Natural killer cell (primary cell): ENCODE results near the gene JAK3. TPM values are rescaled to one million over a fixed set of nuclear protein-coding genes. Genes with fewer than 3 reads are reported as not detected.
A peak's percentile ranks its signal among the peaks of the same experiment; 100 is the strongest.

Experiments used
- ATAC-seq, 3 donors: fragments of 150-1000 bp in 2 of 3; fragments of 200-7000 bp in 1 of 3; cut with Tn5 transposase; 1 replicate in 1 of 3; 2 replicates in 2 of 3; pipeline ENCODE4 v1.10.0; 2021; ENCODE audit warnings: mild to moderate bottlenecking in 2 of 3, moderate library complexity in 2 of 3
- DNase-seq, 2 donors: peaks; one replicate each; pipeline versions ENCODE4 v3.0.0 to v3.0.0-alpha.2; 2013 to 2021; ENCODE audit warnings: mixed read lengths in 1 of 2
- H3K27ac ChIP-seq: one replicate; pipeline ENCODE4 v1.5.1; 2013; ENCODE audit warnings: mild to moderate bottlenecking, low read length
- H3K27me3 ChIP-seq: one replicate; pipeline ENCODE4 v1.6.1; 2013; ENCODE audit warnings: low read length; ENCODE audit not compliant: control insufficient read depth, insufficient read depth
- H3K36me3 ChIP-seq: one replicate; pipeline ENCODE4 v1.6.1; 2013; ENCODE audit warnings: low read length; ENCODE audit not compliant: control insufficient read depth, insufficient read depth
- H3K4me1 ChIP-seq: one replicate; pipeline ENCODE4 v1.6.1; 2013; ENCODE audit warnings: low read length; ENCODE audit not compliant: control insufficient read depth, insufficient read depth
- H3K4me3 ChIP-seq: one replicate; pipeline ENCODE4 v1.5.1; 2013; ENCODE audit warnings: low read length
- H3K9me3 ChIP-seq: one replicate; pipeline ENCODE4 v1.6.1; 2013; ENCODE audit warnings: low read length; ENCODE audit not compliant: control insufficient read depth, insufficient read depth
- H3K27ac Mint-ChIP-seq, 2 donors: one replicate each; pipeline ENCODE4 v1.8.0; 2022; ENCODE audit warnings: mild to moderate bottlenecking in 2 of 2, mixed read lengths in 2 of 2, moderate library complexity in 1 of 2
- H3K27me3 Mint-ChIP-seq, 2 donors: one replicate each; pipeline ENCODE4 v1.8.0; 2022; ENCODE audit warnings: low read depth in 2 of 2, mixed read lengths in 2 of 2
- H3K36me3 Mint-ChIP-seq: one replicate; pipeline ENCODE4 v1.8.0; 2022; ENCODE audit warnings: mixed read lengths
- H3K4me1 Mint-ChIP-seq, 2 donors: one replicate each; pipeline ENCODE4 v1.8.0; 2022; ENCODE audit warnings: mixed read lengths in 2 of 2
- H3K4me3 Mint-ChIP-seq: one replicate; pipeline ENCODE4 v1.8.0; 2022; ENCODE audit warnings: mild to moderate bottlenecking, moderate library complexity, mixed read lengths
- H3K9me3 Mint-ChIP-seq, 2 donors: one replicate each; pipeline ENCODE4 v1.8.0; 2022; ENCODE audit warnings: mixed read lengths in 2 of 2
- CTCF ChIP-seq: fragments of 200-600 bp; IDR thresholded peaks from one replicate; pipeline ENCODE4 v1.8.0; 2022; ENCODE audit warnings: antibody characterized with exemption
- WGBS: methylation state at CpG from one replicate; pipeline ENCODE4 v1.1.7; 2013; ENCODE audit warnings: missing lambda C conversion rate; ENCODE audit not compliant: insufficient coverage; 5-methylcytosine and 5-hydroxymethylcytosine counted together
- intact Hi-C: fragments of 100-400 bp; cut with micrococcal nuclease; formaldehyde crosslinking; loops from one replicate; pipeline ENCODE4 v1.14.2; 2022
- total RNA-seq, 4 donors: library from RNA; stranded (reverse); fragments of 120-200 nt in 1 of 4; gene quantifications; one replicate each; pipeline versions ENCODE4 v1.2.3 to v1.2.4, GENCODE V29; 2013 to 2022

JAK3 gene
- total RNA-seq, 3 donors from 2014 or later (not counting 1 experiment from before 2014, with no cell fraction given), result 72.1 to 105 (median 96.1) TPM

- WGBS, result 20% methylated on average over 29 of the region's 29 CpGs
- Mint-ChIP-seq H3K27me3 (no peaks in the 10 kb centered on the region), H3K9me3 (no peaks in the 10 kb centered on the region), H3K4me1 (peaks cover 29 to 31% of the 10 kb centered on the region in 2 donors), H3K4me3 (no peak overlapping the region), H3K27ac (no peak overlapping the region), H3K36me3 (no peaks in the 10 kb centered on the region)
- no peak overlapping the region for H3K27ac ChIP-seq
- no peaks in the 10 kb centered on the region for H3K36me3 ChIP-seq
- peak; percentile 94 for TF ChIP-seq CTCF
- H3K4me1 ChIP-seq, result peaks cover 30% of the 10 kb centered on the region
- no peaks in the 10 kb centered on the region for H3K9me3 ChIP-seq
- H3K4me3 ChIP-seq, result no peak overlapping the region
- ATAC-seq (peak; percentile 22 to 53 (median 25)), DNase-seq (peak; percentile 92 to 94)
- H3K27me3 ChIP-seq, result no peaks in the 10 kb centered on the region
- intact Hi-C loops, result loop anchor here (1.0 to 10.0 kb wide), 3 partner anchors 71 to 361 kb away; no protein-coding TSS in a partner anchor
Observed at GRCh38 chr19:17855280-17856152, 7.7 kb upstream of the JAK3 start.

- H3K27me3 Mint-ChIP-seq, result no peaks in the 10 kb centered on the region
- Histone ChIP-seq H3K36me3 (no peaks in the 10 kb centered on the region), H3K27me3 (no peaks in the 10 kb centered on the region), H3K4me3 (no peak overlapping the region), H3K27ac (no peak overlapping the region), H3K4me1 (peaks cover 35% of the 10 kb centered on the region), H3K9me3 (no peaks in the 10 kb centered on the region)
- H3K27ac Mint-ChIP-seq, result no peak overlapping the region
- intact Hi-C loops, result loop anchor here (2.0 to 10.0 kb wide), 2 partner anchors 69 to 359 kb away; no protein-coding TSS in a partner anchor
- WGBS, result over 99% methylated on average over 6 of the region's 6 CpGs
- no peak for TF ChIP-seq CTCF
- peaks cover 23 to 25% of the 10 kb centered on the region in 2 donors for H3K4me1 Mint-ChIP-seq
- DNase-seq (no peak), ATAC-seq (no peak)
- no peak overlapping the region for H3K4me3 Mint-ChIP-seq
- no peaks in the 10 kb centered on the region for H3K36me3 Mint-ChIP-seq
- no peaks in the 10 kb centered on the region for H3K9me3 Mint-ChIP-seq
Observed at GRCh38 chr19:17854061-17854460, 6.3 kb upstream of the JAK3 start.

GRCh38 chr19:17848595-17849292, 962 bp upstream of the JAK3 start:
- Histone ChIP-seq H3K27me3 (no peaks in the 10 kb centered on the region), H3K36me3 (peaks cover 4% of the 10 kb centered on the region), H3K27ac (peak overlapping the region; percentile 81), H3K4me3 (no peak overlapping the region), H3K4me1 (peaks cover 79% of the 10 kb centered on the region), H3K9me3 (no peaks in the 10 kb centered on the region)
- Mint-ChIP-seq H3K27ac (peak overlapping the region; percentile 98 to 99), H3K27me3 (no peaks in the 10 kb centered on the region), H3K4me1 (peaks cover 34 to 64% of the 10 kb centered on the region in 2 donors), H3K9me3 (no peaks in the 10 kb centered on the region), H3K4me3 (peak overlapping the region; percentile 82), H3K36me3 (no peaks in the 10 kb centered on the region)
- no peak for TF ChIP-seq CTCF
- DNase-seq, result no peak
- intact Hi-C loops, result no loop called here
- ATAC-seq, result no peak
- WGBS, result 86% methylated on average over 14 of the region's 14 CpGs
